ENCODE measurements around the gene PRC1.

DNA sequence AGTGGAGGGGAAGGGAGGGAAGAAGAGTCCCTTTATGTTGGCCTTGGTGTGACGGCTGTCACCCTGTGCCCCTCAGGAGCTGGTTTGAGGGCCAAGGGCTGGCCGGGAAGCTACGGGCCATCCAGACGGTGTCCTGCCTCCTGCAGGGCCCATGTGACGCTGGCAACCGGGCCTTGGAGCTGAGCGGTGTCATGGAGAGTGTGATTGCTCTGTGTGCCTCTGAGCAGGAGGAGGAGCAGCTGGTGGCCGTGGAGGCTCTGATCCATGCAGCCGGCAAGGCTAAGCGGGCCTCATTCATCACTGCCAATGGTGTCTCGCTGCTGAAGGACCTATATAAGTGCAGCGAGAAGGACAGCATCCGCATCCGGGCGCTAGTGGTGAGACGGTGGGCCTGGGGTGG is 47.8 kb downstream of the PRC1 start:
- TF ChIP-seq, protein P1, sequence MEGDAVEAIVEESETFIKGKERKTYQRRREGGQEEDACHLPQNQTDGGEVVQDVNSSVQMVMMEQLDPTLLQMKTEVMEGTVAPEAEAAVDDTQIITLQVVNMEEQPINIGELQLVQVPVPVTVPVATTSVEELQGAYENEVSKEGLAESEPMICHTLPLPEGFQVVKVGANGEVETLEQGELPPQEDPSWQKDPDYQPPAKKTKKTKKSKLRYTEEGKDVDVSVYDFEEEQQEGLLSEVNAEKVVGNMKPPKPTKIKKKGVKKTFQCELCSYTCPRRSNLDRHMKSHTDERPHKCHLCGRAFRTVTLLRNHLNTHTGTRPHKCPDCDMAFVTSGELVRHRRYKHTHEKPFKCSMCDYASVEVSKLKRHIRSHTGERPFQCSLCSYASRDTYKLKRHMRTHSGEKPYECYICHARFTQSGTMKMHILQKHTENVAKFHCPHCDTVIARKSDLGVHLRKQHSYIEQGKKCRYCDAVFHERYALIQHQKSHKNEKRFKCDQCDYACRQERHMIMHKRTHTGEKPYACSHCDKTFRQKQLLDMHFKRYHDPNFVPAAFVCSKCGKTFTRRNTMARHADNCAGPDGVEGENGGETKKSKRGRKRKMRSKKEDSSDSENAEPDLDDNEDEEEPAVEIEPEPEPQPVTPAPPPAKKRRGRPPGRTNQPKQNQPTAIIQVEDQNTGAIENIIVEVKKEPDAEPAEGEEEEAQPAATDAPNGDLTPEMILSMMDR (IDR thresholded peaks at IDR 0.05; ENCODE audit: low read depth, low read length, poor library complexity, severe bottlenecking) = no peak
- no peak for TF ChIP-seq EZH2phosphoT487 (IDR thresholded peaks at IDR 0.05; ENCODE audit: borderline replicate concordance, low read length)
